GM12878 (cell line): ENCODE measurements around the gene BEST2.

Experiments used
- ESRRA ChIP-seq: IDR thresholded peaks from 2 replicates; pipeline ENCODE4 v1.6.1; 2012; ENCODE audit warnings: mild to moderate bottlenecking, low read length, improper control_type of control experiment
- EZH2 ChIP-seq: IDR thresholded peaks from 2 replicates; pipeline ENCODE4 v1.6.1; 2012; ENCODE audit warnings: low read depth, mild to moderate bottlenecking, control low read depth, inconsistent platforms, low read length, borderline replicate concordance; ENCODE audit not compliant: control insufficient read depth
- GABPA ChIP-seq: IDR thresholded peaks from 2 replicates; pipeline ENCODE4 v1.6.1; 2014; ENCODE audit warnings: antibody characterized with exemption, low read depth, mild to moderate bottlenecking, inconsistent platforms
- NR2C1 ChIP-seq: fragments of 450-650 bp; IDR thresholded peaks from 2 replicates; pipeline ENCODE4 v1.6.1; 2017; ENCODE audit warnings: antibody characterized with exemption, mild to moderate bottlenecking, moderate library complexity
- SIX5 ChIP-seq: IDR thresholded peaks from 2 replicates; pipeline ENCODE4 v1.6.1; 2011; ENCODE audit warnings: mild to moderate bottlenecking, low read depth, low read length, moderate library complexity; ENCODE audit not compliant: severe bottlenecking
- TF ChIP-seq, protein P1 (sequence below), 3 experiments: IDR thresholded peaks in 2 of 3; conservative IDR thresholded peaks in 1 of 3; 2 replicates each; pipeline ENCODE4 v1.5.1; 2011; ENCODE audit warnings: low read depth in 3 of 3, low read length in 3 of 3, mild to moderate bottlenecking in 3 of 3, control low read depth in 2 of 3, moderate library complexity in 2 of 3, inconsistent platforms in 1 of 3, mixed read lengths in 1 of 3; ENCODE audit not compliant: control insufficient read depth in 2 of 3, insufficient read depth in 1 of 3; ENCODE audit errors: extremely low read depth in 1 of 3
- TF ChIP-seq, protein P2 (sequence below): fragments of 450-650 bp; IDR thresholded peaks from 2 replicates; pipeline ENCODE4 v1.6.1; 2017; ENCODE audit warnings: antibody characterized with exemption, mild to moderate bottlenecking, moderate library complexity
- TF ChIP-seq, protein P3 (sequence below): IDR thresholded peaks from 2 replicates; pipeline ENCODE4 v1.6.1; 2012; ENCODE audit warnings: low read depth, low read length, improper control_type of control experiment
- TF ChIP-seq, protein P4 (sequence below): IDR thresholded peaks from 2 replicates; pipeline ENCODE4 v1.6.1; 2011; ENCODE audit warnings: low read depth, low read length, improper control_type of control experiment, borderline replicate concordance
- TF ChIP-seq, protein P5 (sequence below): IDR thresholded peaks from 2 replicates; pipeline ENCODE4 v1.6.1; 2012; ENCODE audit warnings: mild to moderate bottlenecking, low read depth, low read length
- TF ChIP-seq, protein P6 (sequence below): IDR thresholded peaks from 2 replicates; pipeline ENCODE4 v1.6.1; 2012; ENCODE audit warnings: low read length, inconsistent platforms

DNA sequence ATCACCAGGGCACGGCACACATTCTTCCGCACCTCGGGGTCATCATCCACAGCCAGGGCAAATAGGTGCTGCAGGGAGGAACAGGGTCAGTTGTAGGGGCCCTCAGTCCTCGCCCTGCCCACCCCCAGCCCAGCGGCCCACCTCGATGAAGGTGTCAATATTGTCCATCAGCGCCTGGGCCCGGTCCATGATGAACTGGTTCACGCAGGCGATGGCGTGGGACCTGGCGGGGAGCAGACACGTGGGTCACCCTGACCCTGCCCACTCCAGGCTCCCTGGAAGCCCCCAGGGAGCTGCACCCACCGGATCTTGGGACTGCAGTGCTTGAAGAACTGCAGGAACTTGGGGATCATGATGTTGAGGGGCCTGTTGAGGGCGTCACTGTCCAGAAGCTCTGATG lies 36.5 kb upstream of the BEST2 start:
- TF ChIP-seq NR2C1 = no peak
- TF ChIP-seq, protein P1, sequence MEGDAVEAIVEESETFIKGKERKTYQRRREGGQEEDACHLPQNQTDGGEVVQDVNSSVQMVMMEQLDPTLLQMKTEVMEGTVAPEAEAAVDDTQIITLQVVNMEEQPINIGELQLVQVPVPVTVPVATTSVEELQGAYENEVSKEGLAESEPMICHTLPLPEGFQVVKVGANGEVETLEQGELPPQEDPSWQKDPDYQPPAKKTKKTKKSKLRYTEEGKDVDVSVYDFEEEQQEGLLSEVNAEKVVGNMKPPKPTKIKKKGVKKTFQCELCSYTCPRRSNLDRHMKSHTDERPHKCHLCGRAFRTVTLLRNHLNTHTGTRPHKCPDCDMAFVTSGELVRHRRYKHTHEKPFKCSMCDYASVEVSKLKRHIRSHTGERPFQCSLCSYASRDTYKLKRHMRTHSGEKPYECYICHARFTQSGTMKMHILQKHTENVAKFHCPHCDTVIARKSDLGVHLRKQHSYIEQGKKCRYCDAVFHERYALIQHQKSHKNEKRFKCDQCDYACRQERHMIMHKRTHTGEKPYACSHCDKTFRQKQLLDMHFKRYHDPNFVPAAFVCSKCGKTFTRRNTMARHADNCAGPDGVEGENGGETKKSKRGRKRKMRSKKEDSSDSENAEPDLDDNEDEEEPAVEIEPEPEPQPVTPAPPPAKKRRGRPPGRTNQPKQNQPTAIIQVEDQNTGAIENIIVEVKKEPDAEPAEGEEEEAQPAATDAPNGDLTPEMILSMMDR (IDR thresholded peaks at IDR 0.05 in 2 of 3, conservative IDR thresholded peaks at IDR 0.05 in 1 of 3; ENCODE audit: control insufficient read depth in 2 of 3, extremely low read depth in 1 of 3, insufficient read depth in 1 of 3, low read depth in 3 of 3, low read length in 3 of 3) = no peak
- TF ChIP-seq, protein P2, sequence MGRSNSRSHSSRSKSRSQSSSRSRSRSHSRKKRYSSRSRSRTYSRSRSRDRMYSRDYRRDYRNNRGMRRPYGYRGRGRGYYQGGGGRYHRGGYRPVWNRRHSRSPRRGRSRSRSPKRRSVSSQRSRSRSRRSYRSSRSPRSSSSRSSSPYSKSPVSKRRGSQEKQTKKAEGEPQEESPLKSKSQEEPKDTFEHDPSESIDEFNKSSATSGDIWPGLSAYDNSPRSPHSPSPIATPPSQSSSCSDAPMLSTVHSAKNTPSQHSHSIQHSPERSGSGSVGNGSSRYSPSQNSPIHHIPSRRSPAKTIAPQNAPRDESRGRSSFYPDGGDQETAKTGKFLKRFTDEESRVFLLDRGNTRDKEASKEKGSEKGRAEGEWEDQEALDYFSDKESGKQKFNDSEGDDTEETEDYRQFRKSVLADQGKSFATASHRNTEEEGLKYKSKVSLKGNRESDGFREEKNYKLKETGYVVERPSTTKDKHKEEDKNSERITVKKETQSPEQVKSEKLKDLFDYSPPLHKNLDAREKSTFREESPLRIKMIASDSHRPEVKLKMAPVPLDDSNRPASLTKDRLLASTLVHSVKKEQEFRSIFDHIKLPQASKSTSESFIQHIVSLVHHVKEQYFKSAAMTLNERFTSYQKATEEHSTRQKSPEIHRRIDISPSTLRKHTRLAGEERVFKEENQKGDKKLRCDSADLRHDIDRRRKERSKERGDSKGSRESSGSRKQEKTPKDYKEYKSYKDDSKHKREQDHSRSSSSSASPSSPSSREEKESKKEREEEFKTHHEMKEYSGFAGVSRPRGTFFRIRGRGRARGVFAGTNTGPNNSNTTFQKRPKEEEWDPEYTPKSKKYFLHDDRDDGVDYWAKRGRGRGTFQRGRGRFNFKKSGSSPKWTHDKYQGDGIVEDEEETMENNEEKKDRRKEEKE = no peak
- no peak for TF ChIP-seq GABPA
- TF ChIP-seq, protein P3, sequence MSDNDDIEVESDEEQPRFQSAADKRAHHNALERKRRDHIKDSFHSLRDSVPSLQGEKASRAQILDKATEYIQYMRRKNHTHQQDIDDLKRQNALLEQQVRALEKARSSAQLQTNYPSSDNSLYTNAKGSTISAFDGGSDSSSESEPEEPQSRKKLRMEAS = no peak
- no peak for TF ChIP-seq SIX5
- no peak for TF ChIP-seq EZH2
- TF ChIP-seq ESRRA = no peak
- TF ChIP-seq, protein P4, sequence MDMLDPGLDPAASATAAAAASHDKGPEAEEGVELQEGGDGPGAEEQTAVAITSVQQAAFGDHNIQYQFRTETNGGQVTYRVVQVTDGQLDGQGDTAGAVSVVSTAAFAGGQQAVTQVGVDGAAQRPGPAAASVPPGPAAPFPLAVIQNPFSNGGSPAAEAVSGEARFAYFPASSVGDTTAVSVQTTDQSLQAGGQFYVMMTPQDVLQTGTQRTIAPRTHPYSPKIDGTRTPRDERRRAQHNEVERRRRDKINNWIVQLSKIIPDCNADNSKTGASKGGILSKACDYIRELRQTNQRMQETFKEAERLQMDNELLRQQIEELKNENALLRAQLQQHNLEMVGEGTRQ = no peak
- TF ChIP-seq, protein P5, sequence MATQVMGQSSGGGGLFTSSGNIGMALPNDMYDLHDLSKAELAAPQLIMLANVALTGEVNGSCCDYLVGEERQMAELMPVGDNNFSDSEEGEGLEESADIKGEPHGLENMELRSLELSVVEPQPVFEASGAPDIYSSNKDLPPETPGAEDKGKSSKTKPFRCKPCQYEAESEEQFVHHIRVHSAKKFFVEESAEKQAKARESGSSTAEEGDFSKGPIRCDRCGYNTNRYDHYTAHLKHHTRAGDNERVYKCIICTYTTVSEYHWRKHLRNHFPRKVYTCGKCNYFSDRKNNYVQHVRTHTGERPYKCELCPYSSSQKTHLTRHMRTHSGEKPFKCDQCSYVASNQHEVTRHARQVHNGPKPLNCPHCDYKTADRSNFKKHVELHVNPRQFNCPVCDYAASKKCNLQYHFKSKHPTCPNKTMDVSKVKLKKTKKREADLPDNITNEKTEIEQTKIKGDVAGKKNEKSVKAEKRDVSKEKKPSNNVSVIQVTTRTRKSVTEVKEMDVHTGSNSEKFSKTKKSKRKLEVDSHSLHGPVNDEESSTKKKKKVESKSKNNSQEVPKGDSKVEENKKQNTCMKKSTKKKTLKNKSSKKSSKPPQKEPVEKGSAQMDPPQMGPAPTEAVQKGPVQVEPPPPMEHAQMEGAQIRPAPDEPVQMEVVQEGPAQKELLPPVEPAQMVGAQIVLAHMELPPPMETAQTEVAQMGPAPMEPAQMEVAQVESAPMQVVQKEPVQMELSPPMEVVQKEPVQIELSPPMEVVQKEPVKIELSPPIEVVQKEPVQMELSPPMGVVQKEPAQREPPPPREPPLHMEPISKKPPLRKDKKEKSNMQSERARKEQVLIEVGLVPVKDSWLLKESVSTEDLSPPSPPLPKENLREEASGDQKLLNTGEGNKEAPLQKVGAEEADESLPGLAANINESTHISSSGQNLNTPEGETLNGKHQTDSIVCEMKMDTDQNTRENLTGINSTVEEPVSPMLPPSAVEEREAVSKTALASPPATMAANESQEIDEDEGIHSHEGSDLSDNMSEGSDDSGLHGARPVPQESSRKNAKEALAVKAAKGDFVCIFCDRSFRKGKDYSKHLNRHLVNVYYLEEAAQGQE = no peak
- TF ChIP-seq, protein P6, sequence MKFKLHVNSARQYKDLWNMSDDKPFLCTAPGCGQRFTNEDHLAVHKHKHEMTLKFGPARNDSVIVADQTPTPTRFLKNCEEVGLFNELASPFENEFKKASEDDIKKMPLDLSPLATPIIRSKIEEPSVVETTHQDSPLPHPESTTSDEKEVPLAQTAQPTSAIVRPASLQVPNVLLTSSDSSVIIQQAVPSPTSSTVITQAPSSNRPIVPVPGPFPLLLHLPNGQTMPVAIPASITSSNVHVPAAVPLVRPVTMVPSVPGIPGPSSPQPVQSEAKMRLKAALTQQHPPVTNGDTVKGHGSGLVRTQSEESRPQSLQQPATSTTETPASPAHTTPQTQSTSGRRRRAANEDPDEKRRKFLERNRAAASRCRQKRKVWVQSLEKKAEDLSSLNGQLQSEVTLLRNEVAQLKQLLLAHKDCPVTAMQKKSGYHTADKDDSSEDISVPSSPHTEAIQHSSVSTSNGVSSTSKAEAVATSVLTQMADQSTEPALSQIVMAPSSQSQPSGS = no peak
